ENCODE data around the gene TUBB2B.

TUBB2B gene

DNA sequence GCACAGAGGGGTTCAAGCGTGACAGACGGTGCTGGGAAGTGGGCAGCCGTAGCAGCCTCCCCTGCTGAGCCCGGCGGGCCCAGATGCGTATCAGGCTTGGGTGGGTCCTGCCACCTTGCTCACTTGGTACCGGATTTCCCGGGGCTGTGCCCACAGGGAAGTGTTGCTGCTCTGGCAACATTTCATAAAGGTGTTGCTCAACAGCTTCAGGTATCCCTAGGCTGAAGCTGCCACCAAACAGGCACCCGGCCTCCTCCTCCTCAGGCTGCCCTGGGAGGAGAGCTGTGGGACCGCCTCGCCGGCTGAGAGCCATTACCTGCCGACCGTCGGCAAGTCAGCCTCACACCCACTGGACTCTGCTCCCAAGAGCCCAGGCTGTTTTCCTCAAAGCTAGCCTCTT, 42.8 kb upstream of the TUBB2B start:
- DNase-seq (ENCODE audit: extremely low read depth, low read depth): no peak
- no peak overlapping the region for H3K4me3 ChIP-seq (replicated peaks; ENCODE audit: low read depth, low read length)
- TF ChIP-seq, protein P1, sequence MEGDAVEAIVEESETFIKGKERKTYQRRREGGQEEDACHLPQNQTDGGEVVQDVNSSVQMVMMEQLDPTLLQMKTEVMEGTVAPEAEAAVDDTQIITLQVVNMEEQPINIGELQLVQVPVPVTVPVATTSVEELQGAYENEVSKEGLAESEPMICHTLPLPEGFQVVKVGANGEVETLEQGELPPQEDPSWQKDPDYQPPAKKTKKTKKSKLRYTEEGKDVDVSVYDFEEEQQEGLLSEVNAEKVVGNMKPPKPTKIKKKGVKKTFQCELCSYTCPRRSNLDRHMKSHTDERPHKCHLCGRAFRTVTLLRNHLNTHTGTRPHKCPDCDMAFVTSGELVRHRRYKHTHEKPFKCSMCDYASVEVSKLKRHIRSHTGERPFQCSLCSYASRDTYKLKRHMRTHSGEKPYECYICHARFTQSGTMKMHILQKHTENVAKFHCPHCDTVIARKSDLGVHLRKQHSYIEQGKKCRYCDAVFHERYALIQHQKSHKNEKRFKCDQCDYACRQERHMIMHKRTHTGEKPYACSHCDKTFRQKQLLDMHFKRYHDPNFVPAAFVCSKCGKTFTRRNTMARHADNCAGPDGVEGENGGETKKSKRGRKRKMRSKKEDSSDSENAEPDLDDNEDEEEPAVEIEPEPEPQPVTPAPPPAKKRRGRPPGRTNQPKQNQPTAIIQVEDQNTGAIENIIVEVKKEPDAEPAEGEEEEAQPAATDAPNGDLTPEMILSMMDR (IDR thresholded peaks at IDR 0.05; ENCODE audit: low read depth, low read length, missing control alignments): no peak

DNA sequence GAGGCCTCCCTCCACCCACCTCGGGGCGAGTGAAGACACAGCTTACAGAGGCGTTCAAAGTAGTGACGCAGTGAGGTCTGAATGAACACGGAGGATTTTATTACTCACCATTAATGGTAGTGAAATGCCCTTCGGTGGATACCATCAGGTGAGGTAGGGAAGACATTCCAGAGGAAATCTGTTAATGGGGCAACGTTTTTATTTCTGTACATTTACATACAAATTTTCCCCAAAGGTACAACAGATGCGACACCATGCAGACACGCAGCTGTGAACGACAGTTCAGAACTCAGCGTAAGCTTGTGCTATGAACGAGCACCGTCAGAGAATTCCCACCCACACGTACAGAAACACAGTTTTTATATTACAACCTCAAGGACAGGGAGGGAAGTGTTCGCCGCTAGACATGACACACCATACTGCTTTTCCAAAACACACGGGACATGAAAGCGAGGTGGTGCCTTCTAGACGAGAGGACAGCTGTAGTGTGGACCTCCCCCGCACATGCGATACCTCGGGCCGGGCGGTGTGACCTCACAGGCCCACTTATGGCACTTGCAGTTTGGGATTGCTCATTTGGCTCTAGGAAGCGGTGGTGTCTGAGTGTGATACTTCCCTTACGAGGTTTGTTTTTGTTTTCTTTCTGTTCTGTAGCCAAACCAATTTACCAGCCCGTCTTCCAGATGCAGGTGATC, 42.0 kb upstream of the TUBB2B start:
- DNase-seq (ENCODE audit: extremely low read depth, low read depth): no peak
- H3K4me3 ChIP-seq (replicated peaks; ENCODE audit: low read depth, low read length): no peak overlapping the region
- TF ChIP-seq, protein P1 (IDR thresholded peaks at IDR 0.05; ENCODE audit: low read depth, low read length, missing control alignments): no peak

DNA sequence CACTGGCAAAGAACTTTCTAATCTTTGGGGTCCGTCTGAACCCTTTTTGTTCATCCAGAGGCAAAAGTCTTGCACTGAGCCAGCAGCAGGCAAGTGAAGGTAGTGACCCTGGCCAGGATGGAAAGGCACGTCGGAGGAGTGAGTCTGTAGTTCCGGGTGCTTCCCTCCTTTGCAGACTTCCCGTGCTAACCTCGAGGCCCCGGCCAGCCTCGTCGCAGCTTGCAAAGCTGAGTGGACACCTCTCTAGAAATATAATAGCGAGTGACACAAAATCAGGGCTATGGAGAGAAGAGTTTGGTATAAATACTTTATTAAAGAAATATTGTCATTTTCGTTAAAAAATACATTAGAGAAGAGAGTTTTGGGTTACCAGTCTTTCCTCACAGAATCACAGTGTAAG, 41.2 kb upstream of the TUBB2B start:
- no peak overlapping the region for H3K4me3 ChIP-seq (replicated peaks; ENCODE audit: low read depth, low read length)
- TF ChIP-seq, protein P1 (IDR thresholded peaks at IDR 0.05; ENCODE audit: low read depth, low read length, missing control alignments): no peak
- DNase-seq (ENCODE audit: extremely low read depth, low read depth): no peak

DNA sequence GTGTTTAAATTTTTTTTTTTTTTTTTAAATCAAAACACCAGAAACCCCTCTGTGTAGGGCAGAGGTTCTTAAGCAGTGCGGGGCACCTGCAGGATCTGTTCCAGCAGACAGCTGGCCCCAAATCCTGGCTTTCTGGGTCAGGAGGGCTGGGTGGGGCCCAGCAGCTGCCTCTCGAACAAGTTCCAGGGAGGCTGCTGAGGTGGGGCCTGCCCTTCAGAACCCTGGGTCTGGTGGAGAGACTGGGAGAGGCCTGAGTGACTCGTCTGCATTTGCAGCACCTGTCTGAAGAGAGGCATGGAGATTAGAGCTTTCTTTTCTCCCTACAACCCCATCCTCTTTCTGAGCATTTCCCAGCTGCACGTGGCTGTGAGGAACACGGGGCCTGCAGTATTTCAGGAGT, 39.7 kb upstream of the TUBB2B start:
- TF ChIP-seq, protein P1 (IDR thresholded peaks at IDR 0.05; ENCODE audit: low read depth, low read length, missing control alignments): no peak
- no peak for DNase-seq (ENCODE audit: extremely low read depth, low read depth)
- H3K4me3 ChIP-seq (replicated peaks; ENCODE audit: low read depth, low read length): no peak overlapping the region

DNA sequence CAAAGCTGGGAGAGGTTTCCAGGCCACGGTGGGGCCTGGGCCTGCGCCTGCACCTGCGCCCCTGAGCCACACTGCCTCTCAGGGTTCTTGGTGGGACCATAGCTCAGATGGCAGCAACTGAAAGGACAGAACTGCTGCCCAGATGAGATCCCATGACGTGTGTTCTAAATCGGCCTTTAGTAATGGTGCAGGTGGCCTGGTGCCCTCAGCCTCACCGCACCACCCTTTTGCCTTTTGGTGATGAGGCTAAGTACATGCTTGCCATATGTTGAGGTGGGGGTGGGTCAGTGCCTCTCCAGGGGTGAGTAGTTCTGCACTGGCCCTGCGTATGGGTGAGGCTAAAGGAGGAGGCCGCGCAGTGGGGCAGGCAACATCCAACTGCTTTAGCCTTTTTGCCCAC, 38.7 kb upstream of the TUBB2B start:
- TF ChIP-seq, protein P1 (IDR thresholded peaks at IDR 0.05; ENCODE audit: low read depth, low read length, missing control alignments): no peak
- DNase-seq (ENCODE audit: extremely low read depth, low read depth): no peak
- no peak overlapping the region for H3K4me3 ChIP-seq (replicated peaks; ENCODE audit: low read depth, low read length)

DNA sequence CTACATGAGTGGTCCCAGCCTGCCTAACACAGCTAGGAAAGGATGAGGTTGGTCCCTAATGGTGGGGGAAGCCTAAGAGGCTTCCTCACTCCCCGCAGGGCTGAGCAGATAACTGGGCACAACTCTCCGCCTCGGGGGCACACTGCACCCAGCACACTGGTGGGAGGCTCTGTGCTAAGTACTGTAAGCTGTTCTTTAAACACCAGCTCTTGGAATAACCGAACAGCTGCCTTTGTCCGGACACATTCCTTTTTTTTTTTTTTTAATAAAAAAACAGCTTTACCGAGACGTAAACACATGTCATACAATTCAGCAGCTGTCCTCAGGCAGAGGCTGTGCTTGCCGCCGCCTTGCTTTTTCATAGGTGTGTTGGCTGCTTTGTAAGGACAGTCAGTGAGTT, 38.2 kb upstream of the TUBB2B start:
- no peak for DNase-seq (ENCODE audit: extremely low read depth, low read depth)
- TF ChIP-seq, protein P1 (IDR thresholded peaks at IDR 0.05; ENCODE audit: low read depth, low read length, missing control alignments): no peak
- no peak overlapping the region for H3K4me3 ChIP-seq (replicated peaks; ENCODE audit: low read depth, low read length)

DNA sequence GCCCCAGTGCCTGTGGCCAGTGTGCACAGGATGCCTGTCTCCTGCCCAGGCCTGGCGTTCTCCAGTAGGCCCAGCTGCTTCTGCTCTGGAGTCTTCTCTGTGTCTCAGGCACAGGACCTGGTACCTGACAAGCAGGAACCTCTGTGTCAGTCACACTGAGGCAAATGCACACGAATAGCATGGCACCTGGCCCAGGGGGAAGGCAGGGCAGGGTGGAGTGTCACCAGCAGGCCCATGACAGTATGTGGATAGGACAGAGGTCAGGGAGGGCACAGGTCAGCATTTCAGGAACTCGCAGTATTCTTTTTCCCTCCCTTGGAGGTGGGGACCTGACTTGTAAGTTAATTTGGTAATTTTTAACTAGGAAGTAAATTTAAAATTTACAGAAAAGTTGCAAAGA, 36.9 kb upstream of the TUBB2B start:
- no peak for DNase-seq (ENCODE audit: extremely low read depth, low read depth)
- no peak overlapping the region for H3K4me3 ChIP-seq (replicated peaks; ENCODE audit: low read depth, low read length)
- TF ChIP-seq, protein P1 (IDR thresholded peaks at IDR 0.05; ENCODE audit: low read depth, low read length, missing control alignments): no peak
